Common myeloid progenitor, CD34-positive (primary cell): ENCODE measurements around the gene JAML.
A peak's percentile ranks its signal among the peaks of the same experiment; 100 is the strongest.

Experiments used
- CTCF ChIA-PET: fragments of 350-600 bp; sonication (Branson Sonifier 250); formaldehyde crosslinking; loops from one replicate; lab custom pipeline; 2021; ENCODE audit warnings: antibody characterized with exemption; lab: Charles Lee
- POLR2A ChIA-PET: fragments of 350-600 bp; sonication (Branson Sonifier 250); formaldehyde crosslinking; loops from one replicate; lab custom pipeline; 2021; ENCODE audit warnings: antibody characterized with exemption; lab: Charles Lee
- DNase-seq, 3 donors: peaks; one replicate each; pipeline versions ENCODE4 v3.0.0 to v3.0.0-alpha.2; 2013
- H3K27ac ChIP-seq, 2 experiments: 1 replicate in 1 of 2; 2 replicates in 1 of 2; pipeline ENCODE4 v1.7.0; 2013; ENCODE audit warnings: inconsistent platforms in 2 of 2, low read length in 2 of 2, mild to moderate bottlenecking in 2 of 2, low read depth in 1 of 2, moderate library complexity in 1 of 2; ENCODE audit not compliant: severe bottlenecking in 2 of 2, insufficient read depth in 1 of 2, poor library complexity in 1 of 2
- H3K27me3 ChIP-seq, 5 experiments: replicated peaks in 2 of 5; 1 replicate in 3 of 5; 2 replicates in 2 of 5; pipeline versions ENCODE4 v1.6.1 to v1.7.0; 2013; ENCODE audit warnings: low read length in 4 of 5, mild to moderate bottlenecking in 2 of 5, moderate library complexity in 2 of 5, inconsistent platforms in 1 of 5; ENCODE audit not compliant: insufficient read depth in 5 of 5, control insufficient read depth in 4 of 5
- H3K36me3 ChIP-seq, 4 experiments: 1 replicate in 2 of 4; 2 replicates in 2 of 4; pipeline versions ENCODE4 v1.6.1 to v1.7.0; 2013; ENCODE audit warnings: low read length in 3 of 4, control low read depth in 1 of 4, mild to moderate bottlenecking in 1 of 4; ENCODE audit not compliant: control insufficient read depth in 4 of 4, insufficient read depth in 4 of 4
- H3K4me1 ChIP-seq, 4 experiments: 1 replicate in 3 of 4; 2 replicates in 1 of 4; pipeline versions ENCODE4 v1.6.1 to v1.7.1; 2013; ENCODE audit warnings: low read length in 3 of 4, mild to moderate bottlenecking in 3 of 4, control low read depth in 1 of 4, inconsistent platforms in 1 of 4, moderate library complexity in 1 of 4; ENCODE audit not compliant: control insufficient read depth in 4 of 4, insufficient read depth in 4 of 4; ENCODE audit errors: control extremely low read depth in 1 of 4
- H3K4me3 ChIP-seq, 7 experiments: 1 replicate in 4 of 7; 2 replicates in 3 of 7; pipeline versions ENCODE4 v1.5.1 to v1.7.0; 2013; ENCODE audit warnings: mild to moderate bottlenecking in 7 of 7, low read length in 6 of 7, moderate library complexity in 6 of 7, inconsistent platforms in 2 of 7, low read depth in 2 of 7, control low read depth in 1 of 7; ENCODE audit not compliant: insufficient read depth in 4 of 7, control insufficient read depth in 1 of 7; ENCODE audit errors: extremely low read depth in 1 of 7
- H3K9me3 ChIP-seq, 5 experiments: 1 replicate in 4 of 5; 2 replicates in 1 of 5; pipeline versions ENCODE4 v1.6.1 to v1.7.1; 2013; ENCODE audit warnings: low read length in 4 of 5, mild to moderate bottlenecking in 2 of 5, inconsistent platforms in 1 of 5, low read depth in 1 of 5, moderate library complexity in 1 of 5; ENCODE audit not compliant: control insufficient read depth in 4 of 5, insufficient read depth in 2 of 5; ENCODE audit errors: control extremely low read depth in 1 of 5
- WGBS: methylation state at CpG from one replicate; pipeline ENCODE4 v1.1.5; 2013; ENCODE audit not compliant: insufficient coverage; 5-methylcytosine and 5-hydroxymethylcytosine counted together

Gene JAML

DNA sequence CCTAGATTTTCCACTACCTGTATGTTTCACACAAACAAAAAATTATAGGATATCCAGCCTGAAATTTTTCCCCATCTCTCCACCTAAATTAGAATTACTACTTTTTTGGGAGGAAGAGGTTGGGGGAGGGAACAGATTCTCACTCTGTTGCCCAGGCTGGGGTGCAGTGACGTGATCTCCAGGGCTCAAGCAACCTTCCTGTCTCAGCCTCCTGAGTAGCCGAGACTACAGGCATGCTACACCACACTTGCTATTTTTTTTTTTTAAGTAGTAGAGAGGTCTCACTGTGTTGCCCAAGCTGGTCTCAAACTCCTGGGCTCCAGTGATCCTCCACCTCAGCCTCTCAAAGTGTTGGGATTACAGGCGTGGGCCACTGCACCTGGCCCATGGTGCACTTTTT, 9.5 kb downstream of the JAML start:
- Histone ChIP-seq H3K9me3 (no peaks in the 10 kb centered on the region), H3K27me3 (no peaks in the 10 kb centered on the region), H3K27ac (peak overlapping the region in 1 of 2 experiments; percentile 64), H3K4me3 (peak overlapping the region in 3 of 7 experiments; percentile 19 to 36 (median 31)), H3K4me1 (peaks cover 42 to 86% (median 75%) of the 10 kb centered on the region in 4 experiments), H3K36me3 (peaks cover 0 to 22% (median 2%) of the 10 kb centered on the region in 4 experiments)
- no CpG with 5 or more reads among the region's 3 CpGs for WGBS
- ChIA-PET CTCF (interaction anchor here (1.3 to 7.1 kb wide), 7 partner anchors 10 to 81 kb away, joined by 3 to 42 read pairs (median 5); partner anchors contain the start of genes JAML and MPZL2), POLR2A (no interaction called here)
- peak in 2 of 3 donors; percentile 29 to 51 for DNase-seq

DNA sequence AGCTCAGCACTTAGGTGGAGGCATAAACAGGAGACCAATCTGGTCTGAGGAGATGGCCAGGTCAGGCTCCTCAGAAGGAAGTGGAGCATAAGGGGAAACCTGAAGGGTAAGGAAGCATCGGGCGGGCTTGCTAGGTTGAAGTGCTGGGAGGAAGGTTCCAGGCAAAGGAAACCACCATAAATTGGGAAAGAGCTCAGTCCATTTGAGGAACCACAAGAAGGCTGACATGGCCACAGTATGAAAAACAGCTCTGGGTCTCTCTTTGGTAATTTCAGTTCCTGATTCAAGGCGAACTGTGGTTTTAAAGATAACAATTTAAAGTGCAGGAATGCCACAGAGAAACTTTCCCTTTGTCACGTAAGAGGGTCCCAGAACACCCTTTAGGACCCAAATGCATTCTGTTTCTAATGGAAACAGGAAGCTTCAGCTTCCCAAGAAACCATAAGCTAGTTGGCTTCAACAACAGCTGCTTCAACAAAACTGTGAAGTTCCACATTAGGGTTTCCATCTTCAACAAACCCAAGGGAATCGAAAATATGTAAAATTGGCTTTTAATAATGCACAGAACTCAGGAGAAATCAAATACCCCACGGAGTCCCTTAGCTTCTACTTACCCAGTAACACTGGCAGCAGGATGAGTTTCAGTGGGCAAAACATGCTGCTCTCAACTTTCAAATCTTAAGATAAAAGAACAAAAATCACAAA, 10.4 kb downstream of the JAML start:
- ChIA-PET POLR2A (interaction anchor here (0.8 to 1.3 kb wide), 5 partner anchors 10 to 70 kb away, joined by 3 to 4 read pairs (median 3); no protein-coding TSS in a partner anchor), CTCF (interaction anchor here (0.7 to 7.1 kb wide), 16 partner anchors 8 to 131 kb away, joined by 3 to 42 read pairs (median 4); partner anchors contain the start of genes JAML and MPZL2)
- H3K4me3 ChIP-seq, result peak overlapping the region in 6 of 7 experiments; percentile 2 to 56 (median 36)
- H3K36me3 ChIP-seq, result peaks cover 0 to 25% (median 2%) of the 10 kb centered on the region in 4 experiments
- 0% methylated on average over 5 of the region's 6 CpGs for WGBS
- H3K4me1 ChIP-seq, result peaks cover 42 to 77% (median 68%) of the 10 kb centered on the region in 4 experiments
- DNase-seq, result peak; percentile 51 to 75 (median 68)
- H3K27ac ChIP-seq, result peak overlapping the region; percentile 43 to 64
- no peaks in the 10 kb centered on the region for H3K27me3 ChIP-seq
- no peaks in the 10 kb centered on the region for H3K9me3 ChIP-seq

DNA sequence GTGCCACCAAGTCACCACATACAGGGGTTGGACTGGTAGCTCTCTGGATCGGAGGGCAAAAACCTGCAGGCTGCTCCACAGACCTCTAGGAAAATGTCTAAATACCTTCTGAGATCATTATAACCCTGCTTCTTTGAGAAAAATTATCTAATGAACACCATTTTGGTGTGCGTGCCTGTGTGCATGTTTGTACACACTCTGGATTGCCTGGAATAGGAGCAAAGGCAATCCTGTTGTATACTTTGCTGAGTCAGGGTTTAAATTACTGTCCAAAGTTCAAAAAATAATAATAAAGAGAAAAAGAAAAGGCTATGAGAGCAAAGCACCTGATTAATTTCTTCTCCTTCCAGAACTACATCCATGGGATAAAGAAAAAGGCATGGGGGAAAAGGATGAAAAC, 11.0 kb downstream of the JAML start:
- WGBS, result 90% methylated on average over 2 of the region's 2 CpGs
- peak overlapping the region in 5 of 7 experiments; percentile 2 to 56 (median 32) for H3K4me3 ChIP-seq
- peaks cover 42 to 73% (median 66%) of the 10 kb centered on the region in 4 experiments for H3K4me1 ChIP-seq
- ChIA-PET POLR2A (interaction anchor here (0.8 to 1.3 kb wide), 4 partner anchors 10 to 70 kb away, joined by 3 to 4 read pairs (median 4); no protein-coding TSS in a partner anchor), CTCF (interaction anchor here (0.9 to 7.1 kb wide), 16 partner anchors 8 to 132 kb away, joined by 3 to 42 read pairs (median 4); partner anchors contain the start of genes JAML and MPZL2)
- peak overlapping the region; percentile 43 to 64 for H3K27ac ChIP-seq
- peaks cover 0 to 25% (median 2%) of the 10 kb centered on the region in 4 experiments for H3K36me3 ChIP-seq
- DNase-seq, result no peak
- H3K9me3 ChIP-seq, result no peaks in the 10 kb centered on the region
- no peaks in the 10 kb centered on the region for H3K27me3 ChIP-seq

DNA sequence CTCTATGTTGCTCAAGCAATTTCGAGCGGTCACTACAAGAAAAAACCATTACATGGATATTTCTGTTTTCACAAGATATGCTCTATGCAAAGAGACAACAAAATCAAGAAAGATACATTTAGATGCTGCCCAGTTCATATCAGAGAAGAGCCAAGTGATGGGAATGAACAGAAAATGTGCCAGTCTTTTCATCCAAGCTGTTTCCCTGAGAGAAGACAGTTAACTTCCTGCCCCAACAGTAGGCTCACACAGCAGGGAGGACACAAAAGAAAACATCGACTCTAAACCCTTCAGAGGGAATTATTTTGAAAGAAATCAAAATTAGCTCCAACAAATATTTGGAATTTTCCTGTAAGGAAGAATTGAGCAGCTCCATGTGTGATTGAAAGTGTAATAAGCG, 11.6 kb downstream of the JAML start:
- no peaks in the 10 kb centered on the region for H3K27me3 ChIP-seq
- H3K4me3 ChIP-seq, result peak overlapping the region in 4 of 7 experiments; percentile 2 to 45 (median 36)
- DNase-seq, result no peak
- no peak overlapping the region for H3K27ac ChIP-seq
- ChIA-PET CTCF (interaction anchor here (0.9 to 7.1 kb wide), 10 partner anchors 10 to 133 kb away, joined by 3 to 42 read pairs (median 7); partner anchors contain the start of gene JAML), POLR2A (interaction anchor here (1.2 to 1.3 kb wide), 2 partner anchors 11 to 29 kb away, joined by 3 to 4 read pairs; no protein-coding TSS in a partner anchor)
- WGBS, result 80% methylated on average over 3 of the region's 4 CpGs
- H3K36me3 ChIP-seq, result peaks cover 0 to 25% (median 4%) of the 10 kb centered on the region in 4 experiments
- H3K4me1 ChIP-seq, result peaks cover 42 to 67% (median 65%) of the 10 kb centered on the region in 4 experiments
- no peaks in the 10 kb centered on the region for H3K9me3 ChIP-seq

DNA sequence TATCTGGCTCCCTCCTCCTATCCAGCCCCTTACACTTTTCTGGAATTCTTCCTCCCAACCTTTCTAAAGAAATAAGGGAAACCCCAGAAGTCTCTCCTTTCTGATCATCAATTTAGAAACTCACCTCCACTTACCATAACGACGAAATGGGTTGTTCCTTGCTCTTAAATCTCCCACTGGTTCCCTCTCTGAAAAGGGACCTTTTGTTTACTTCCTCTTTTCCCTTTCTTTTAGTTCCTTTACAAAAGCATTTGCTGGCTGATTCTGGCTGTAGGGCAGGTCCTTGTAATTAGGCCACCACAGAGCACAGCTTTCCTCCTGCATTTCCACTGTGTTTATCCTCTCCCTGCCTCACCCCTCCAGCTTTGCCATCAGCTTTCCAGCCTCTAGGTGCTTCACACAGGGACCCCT, 12.0 kb downstream of the JAML start:
- WGBS, result 46% methylated on average over 2 of the region's 2 CpGs
- H3K36me3 ChIP-seq, result peaks cover 0 to 25% (median 4%) of the 10 kb centered on the region in 4 experiments
- H3K9me3 ChIP-seq, result no peaks in the 10 kb centered on the region
- ChIA-PET CTCF (interaction anchor here (0.9 to 7.1 kb wide), 7 partner anchors 10 to 83 kb away, joined by 3 to 42 read pairs (median 7); partner anchors contain the start of gene JAML), POLR2A (interaction anchor here (1.2 kb wide), 1 partner anchor 11 kb away, joined by 3 read pairs; no protein-coding TSS in a partner anchor)
- DNase-seq, result peak in 2 of 3 donors; percentile 39 to 50
- no peak overlapping the region for H3K27ac ChIP-seq
- peaks cover 41 to 63% (median 62%) of the 10 kb centered on the region in 4 experiments for H3K4me1 ChIP-seq
- H3K4me3 ChIP-seq, result peak overlapping the region in 2 of 7 experiments; percentile 2 to 25
- H3K27me3 ChIP-seq, result no peaks in the 10 kb centered on the region

DNA sequence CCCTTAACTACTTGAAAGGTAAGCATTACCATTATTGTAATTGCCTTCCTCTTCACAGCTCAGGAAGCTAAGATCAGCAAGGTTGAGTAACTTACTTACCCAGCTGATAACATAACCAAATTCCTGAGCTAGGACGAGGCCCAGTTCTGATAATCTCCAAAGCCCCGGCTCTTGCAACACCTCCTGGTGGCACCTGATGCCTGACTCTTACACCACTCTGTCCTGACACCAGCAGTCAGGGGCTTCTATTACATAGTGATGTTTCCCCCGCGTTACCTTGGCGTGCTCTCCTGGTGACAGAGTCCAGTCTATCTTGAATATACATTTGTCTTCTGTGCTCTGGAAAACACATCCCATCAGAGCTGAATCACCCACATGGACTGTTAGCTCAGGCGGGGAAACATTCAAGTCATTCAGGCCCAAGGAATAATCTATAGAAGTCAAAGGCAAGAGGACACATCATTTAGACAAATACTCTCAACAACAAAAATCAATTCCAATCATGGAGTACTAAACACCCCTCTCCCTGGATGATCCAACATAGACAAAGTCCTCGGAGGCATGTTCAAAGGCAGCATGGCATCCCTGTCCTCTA, 12.6 kb downstream of the JAML start:
- 91% methylated on average over 6 of the region's 7 CpGs for WGBS
- H3K9me3 ChIP-seq, result no peaks in the 10 kb centered on the region
- H3K27ac ChIP-seq, result no peak overlapping the region
- no peak for DNase-seq
- H3K4me1 ChIP-seq, result peaks cover 37 to 58% (median 56%) of the 10 kb centered on the region in 4 experiments
- ChIA-PET POLR2A (no interaction called here), CTCF (interaction anchor here (1.0 to 7.1 kb wide), 11 partner anchors 10 to 83 kb away, joined by 3 to 42 read pairs (median 4); partner anchors contain the start of genes JAML and MPZL2)
- H3K36me3 ChIP-seq, result peaks cover 0 to 25% (median 4%) of the 10 kb centered on the region in 4 experiments
- H3K4me3 ChIP-seq, result peak overlapping the region in 1 of 7 experiments; percentile 25
- H3K27me3 ChIP-seq, result no peaks in the 10 kb centered on the region
